HCT116 (cell line): ENCODE data around the gene MXD3. TPM values are rescaled to one million over a fixed set of nuclear protein-coding genes. Genes with fewer than 3 reads are reported as not detected.

Source experiments
- ATAC-seq: fragments of 200-7000 bp; cut with Tn5 transposase; 2 replicates; pipeline ENCODE4 v1.9.1; 2020; ENCODE audit warnings: mild to moderate bottlenecking, moderate library complexity
- BruUV-seq: library from RNA; stranded (reverse); fragments of 400-500 nt; replicated peaks from 2 replicates; lab custom pipeline; 2021; lab: Mats Ljungman, UMichigan
- CTCF ChIA-PET: fragments of 300-600 bp; sonication (Branson Sonifier 250); formaldehyde crosslinking; loops from one replicate; lab custom pipeline; 2021; ENCODE audit warnings: antibody characterized with exemption; lab: Charles Lee
- POLR2A ChIA-PET: fragments of 300-600, 350-600 bp; sonication (Branson Sonifier 250); formaldehyde crosslinking; loops from one replicate; lab custom pipeline; 2021; ENCODE audit warnings: antibody characterized with exemption; lab: Charles Lee
- RAD21 ChIA-PET, 2 experiments: fragments of 300-600 bp; sonication (Branson Sonifier 250); formaldehyde crosslinking; loops; one replicate each; lab custom pipeline; 2023; ENCODE audit warnings: low total read pairs in 2 of 2; ENCODE audit not compliant: uncharacterized antibody in 2 of 2, unreplicated experiment in 2 of 2, low non-redundant PET in 1 of 2; lab: Charles Lee
- DNase-seq: peaks from one replicate; pipeline ENCODE4 v3.0.0-alpha.2; 2010; ENCODE audit warnings: low read depth, low spot score
- H2AFZ ChIP-seq: fragments of 200-600 bp; shearing (Covaris generic), sonication (generic); 2 replicates; pipeline ENCODE4 v1.6.1; 2017; ENCODE audit warnings: low read depth, mixed run types, mixed read lengths, antibody characterized with exemption, low read length; ENCODE audit not compliant: poor library complexity, severe bottlenecking
- H3K27ac ChIP-seq: 2 replicates; pipeline ENCODE4 v1.5.1; 2012; ENCODE audit warnings: low read depth, low read length
- H3K27me3 ChIP-seq: fragments of 200-600 bp; sonication (generic); 2 replicates; pipeline ENCODE4 v1.6.1; 2016; ENCODE audit warnings: mixed run types, low read length, mixed read lengths; ENCODE audit not compliant: insufficient read depth
- H3K36me3 ChIP-seq, 2 experiments: fragments of 200-500 bp in 1 of 2; fragments of 200-600 bp in 1 of 2; sonication (Bioruptor generic) in 1 of 2; sonication (generic) in 1 of 2; 2 replicates each; pipeline versions ENCODE4 v1.5.1 to v1.6.1; 2014 to 2016; ENCODE audit warnings: low read length in 2 of 2, inconsistent platforms in 1 of 2, mixed read lengths in 1 of 2, mixed run types in 1 of 2; ENCODE audit not compliant: insufficient read depth in 2 of 2, control insufficient read depth in 1 of 2
- H3K4me1 ChIP-seq, 2 experiments: fragments of 200-600 bp in 1 of 2; sonication (generic) in 1 of 2; 2 replicates each; pipeline versions ENCODE4 v1.5.1 to v1.6.1; 2012 to 2017; ENCODE audit warnings: low read length in 2 of 2, inconsistent platforms in 1 of 2, mild to moderate bottlenecking in 1 of 2, mixed read lengths in 1 of 2, mixed run types in 1 of 2, moderate library complexity in 1 of 2; ENCODE audit not compliant: insufficient read depth in 2 of 2, control insufficient read depth in 1 of 2
- H3K4me2 ChIP-seq: fragments of 200-600 bp; sonication (generic); 2 replicates; pipeline ENCODE4 v1.6.1; 2017; ENCODE audit warnings: mixed run types, low read length, mixed read lengths
- H3K4me3 ChIP-seq, 2 experiments: fragments of 200-600 bp in 1 of 2; sonication (generic) in 1 of 2; replicated peaks in 1 of 2; 2 replicates each; pipeline ENCODE4 v1.5.1; 2011 to 2016; ENCODE audit warnings: low read length in 2 of 2, control low read depth in 1 of 2, low read depth in 1 of 2, mild to moderate bottlenecking in 1 of 2, mixed read lengths in 1 of 2, mixed run types in 1 of 2
- H3K79me2 ChIP-seq: fragments of 200-600 bp; sonication (generic); 2 replicates; pipeline ENCODE4 v1.6.1; 2017; ENCODE audit warnings: mild to moderate bottlenecking, mixed run types, low read length, moderate library complexity, mixed read lengths; ENCODE audit not compliant: insufficient read depth
- H3K9ac ChIP-seq: fragments of 200-600 bp; sonication (generic); 2 replicates; pipeline ENCODE4 v1.6.1; 2016; ENCODE audit warnings: low read length, mixed read lengths
- H3K9me2 ChIP-seq: fragments of 200-600 bp; sonication (generic), shearing (Covaris generic); 2 replicates; pipeline ENCODE4 v1.6.1; 2017; ENCODE audit warnings: mixed run types, mild to moderate bottlenecking, moderate library complexity; ENCODE audit not compliant: insufficient read depth
- H3K9me3 ChIP-seq, 2 experiments: fragments of 200-500 bp in 1 of 2; fragments of 200-600 bp in 1 of 2; sonication (Bioruptor generic) in 1 of 2; sonication (generic) in 1 of 2; 2 replicates each; pipeline ENCODE4 v1.6.1; 2014 to 2017; ENCODE audit warnings: low read length in 2 of 2, mixed read lengths in 2 of 2, inconsistent platforms in 1 of 2, low read depth in 1 of 2, mild to moderate bottlenecking in 1 of 2, mixed run types in 1 of 2, moderate library complexity in 1 of 2; ENCODE audit not compliant: control insufficient read depth in 1 of 2, insufficient read depth in 1 of 2
- H4K20me1 ChIP-seq: fragments of 200-600 bp; sonication (generic), shearing (Covaris generic); 2 replicates; pipeline ENCODE4 v1.6.1; 2017; ENCODE audit warnings: mixed run types, mild to moderate bottlenecking, moderate library complexity; ENCODE audit not compliant: insufficient read depth
- ATF3 ChIP-seq: IDR thresholded peaks from 2 replicates; pipeline ENCODE4 v1.6.1; 2012
- CEBPB ChIP-seq: IDR thresholded peaks from 2 replicates; pipeline ENCODE4 v1.6.1; 2012; ENCODE audit warnings: low read depth
- CTCF ChIP-seq, 3 experiments: fragments of 200-600 bp in 1 of 3; sonication (generic) in 1 of 3; IDR thresholded peaks in 2 of 3; conservative IDR thresholded peaks in 1 of 3; 2 replicates each; pipeline ENCODE4 v1.5.1; 2012 to 2017; ENCODE audit warnings: low read depth in 2 of 3, low read length in 2 of 3, antibody characterized with exemption in 1 of 3, borderline replicate concordance in 1 of 3, control low read depth in 1 of 3, mild to moderate bottlenecking in 1 of 3, mixed read lengths in 1 of 3, mixed run types in 1 of 3, moderate library complexity in 1 of 3; ENCODE audit not compliant: insufficient read depth in 1 of 3
- EGR1 ChIP-seq: IDR thresholded peaks from 2 replicates; pipeline ENCODE4 v1.6.1; 2012; ENCODE audit warnings: low read depth
- EZH2 ChIP-seq: fragments of 200-600 bp; sonication (generic); IDR thresholded peaks from 2 replicates; pipeline ENCODE4 v1.6.1; 2017; ENCODE audit warnings: antibody characterized with exemption, mixed run types
- EZH2phosphoT487 ChIP-seq: fragments of 200-600 bp; IDR thresholded peaks from 2 replicates; pipeline ENCODE4 v1.6.1; 2018; ENCODE audit warnings: antibody characterized with exemption, borderline replicate concordance
- FOSL1 ChIP-seq: IDR thresholded peaks from 2 replicates; pipeline ENCODE4 v1.6.1; 2012; ENCODE audit warnings: low read depth
- POLR2A ChIP-seq: IDR thresholded peaks from 2 replicates; pipeline ENCODE4 v1.7.0; 2011; ENCODE audit warnings: borderline replicate concordance; ENCODE audit not compliant: insufficient read depth, insufficient read length; ENCODE audit errors: extremely low read depth
- RAD21 ChIP-seq: IDR thresholded peaks from 2 replicates; pipeline ENCODE4 v1.6.1; 2012; ENCODE audit warnings: low read depth, mild to moderate bottlenecking
- SIN3A ChIP-seq: IDR thresholded peaks from 2 replicates; pipeline ENCODE4 v1.6.1; 2012; ENCODE audit warnings: low read depth
- SP1 ChIP-seq: IDR thresholded peaks from 2 replicates; pipeline ENCODE4 v1.6.1; 2012; ENCODE audit warnings: low read depth
- TCF7L2 ChIP-seq: IDR thresholded peaks from 2 replicates; pipeline ENCODE4 v1.7.0; 2011; ENCODE audit warnings: borderline replicate concordance, inconsistent platforms; ENCODE audit not compliant: insufficient read depth, insufficient read length; ENCODE audit errors: extremely low read depth
- YY1 ChIP-seq: IDR thresholded peaks from 2 replicates; pipeline ENCODE4 v1.6.1; 2011; ENCODE audit warnings: low read length, low read depth, moderate library complexity, mild to moderate bottlenecking; ENCODE audit not compliant: insufficient replicate concordance; ENCODE audit errors: extremely low read depth
- ZBTB33 ChIP-seq: IDR thresholded peaks from 2 replicates; pipeline ENCODE4 v1.6.1; 2011; ENCODE audit warnings: mild to moderate bottlenecking, low read length, moderate library complexity; ENCODE audit not compliant: insufficient replicate concordance; ENCODE audit errors: extremely low read depth
- intact Hi-C: fragments of 100-400 bp; cut with micrococcal nuclease; formaldehyde crosslinking; loops from 2 replicates; pipeline ENCODE4 v1.10.0; 2022
- total RNA-seq: library from RNA; stranded (reverse); gene quantifications from one replicate; pipeline ENCODE4 v1.2.1, GENCODE V29; 2021; ENCODE audit not compliant: unreplicated experiment

MXD3 gene
- total RNA-seq, 1 experiment from 2014 or later = 37.6 TPM

GRCh38 chr5:177297922-177298321, 13.8 kb downstream of the MXD3 start:
- Histone ChIP-seq H3K9me2 (no peaks in the 10 kb centered on the region), H3K27ac (no peak overlapping the region), H3K9me3 (no peaks in the 10 kb centered on the region), H3K27me3 (no peaks in the 10 kb centered on the region), H3K4me1 (peaks cover 16 to 41% of the 10 kb centered on the region in 2 experiments), H4K20me1 (no peaks in the 10 kb centered on the region), H3K4me3 (no peak overlapping the region), H3K79me2 (no peaks in the 10 kb centered on the region), H3K4me2 (no peak overlapping the region), H2AFZ (no peak overlapping the region), H3K36me3 (peaks cover 19 to 25% of the 10 kb centered on the region in 2 experiments; a peak in 3 of 4 replicates), H3K9ac (no peak overlapping the region)
- TF ChIP-seq YY1 = no peak
- TF ChIP-seq EZH2phosphoT487 = no peak
- TF ChIP-seq ATF3 = no peak
- TF ChIP-seq CTCF (IDR thresholded peaks at IDR 0.05 in 2 of 3, conservative IDR thresholded peaks at IDR 0.05 in 1 of 3; ENCODE audit: borderline replicate concordance in 1 of 3, insufficient read depth in 1 of 3, low read depth in 2 of 3, low read length in 2 of 3) = no peak
- TF ChIP-seq EZH2 = no peak
- DNase-seq (no peak), ATAC-seq (no peak)
- intact Hi-C loops = no loop called here
- ChIA-PET POLR2A (no interaction called here), RAD21 (no interaction called here), CTCF (interaction anchor here (2.4 kb wide), 1 partner anchor 12 kb away, joined by 10 read pairs; no protein-coding TSS in a partner anchor)
- BruUV-seq = no TSS peak

- CTCF ChIA-PET = interaction anchor here (2.4 kb wide), 1 partner anchor 13 kb away, joined by 10 read pairs; no protein-coding TSS in a partner anchor
- no peak overlapping the region for H2AFZ ChIP-seq
- no peaks in the 10 kb centered on the region for H3K27me3 ChIP-seq
- no peaks in the 10 kb centered on the region for H3K79me2 ChIP-seq
- H4K20me1 ChIP-seq = no peaks in the 10 kb centered on the region
- H3K9me3 ChIP-seq = no peaks in the 10 kb centered on the region
- no peak overlapping the region for H3K9ac ChIP-seq
- H3K9me2 ChIP-seq = no peaks in the 10 kb centered on the region
- intact Hi-C loops = no loop called here
- ATAC-seq (no peak), DNase-seq (no peak)
- no peak overlapping the region for H3K4me2 ChIP-seq
- BruUV-seq = no TSS peak
- RAD21 ChIA-PET = no interaction called here
- POLR2A ChIA-PET = no interaction called here
- H3K4me1 ChIP-seq = peaks cover 6 to 28% of the 10 kb centered on the region in 2 experiments
- H3K4me3 ChIP-seq = no peak overlapping the region
- peaks cover 25 to 36% of the 10 kb centered on the region in 2 experiments; a peak in 3 of 4 replicates for H3K36me3 ChIP-seq
- H3K27ac ChIP-seq = no peak overlapping the region
- TF ChIP-seq EGR1 (no peak), FOSL1 (no peak), ZBTB33 (no peak), CEBPB (no peak), EZH2 (no peak), SP1 (no peak), RAD21 (no peak), ATF3 (no peak), TCF7L2 (no peak), SIN3A (no peak), POLR2A (no peak)
Observed at GRCh38 chr5:177296581-177296980, 15.1 kb downstream of the MXD3 start.
